Vagina (tissue), 2 donors: Measurements from ENCODE around the gene KDELR3.

Source experiments
- POLR2A ChIP-seq, 2 donors: fragments of 450-650 bp; IDR thresholded peaks; one replicate each; pipeline ENCODE4 v1.6.1; 2017; ENCODE audit warnings: antibody characterized with exemption in 2 of 2, mild to moderate bottlenecking in 2 of 2, moderate library complexity in 2 of 2
- POLR2AphosphoS5 ChIP-seq, 2 donors: sonication (generic); formaldehyde crosslinking; IDR thresholded peaks; one replicate each; pipeline ENCODE4 v1.9.0; 2017; ENCODE audit warnings: antibody characterized with exemption in 2 of 2, mild to moderate bottlenecking in 2 of 2, low read depth in 1 of 2; ENCODE audit not compliant: insufficient read depth in 1 of 2
- TF ChIP-seq, protein P1 (sequence below), 3 experiments: fragments of 450-650 bp in 2 of 3; fragments of 200-600 bp in 1 of 3; sonication (generic) in 1 of 3; IDR thresholded peaks; one replicate each; pipeline ENCODE4 v1.5.1; 2017 to 2019; ENCODE audit warnings: antibody characterized with exemption in 3 of 3, mild to moderate bottlenecking in 2 of 3, moderate library complexity in 2 of 3

GRCh38 chr22:38442967-38443627 lies 24.8 kb upstream of the KDELR3 start:
- TF ChIP-seq, protein P1, sequence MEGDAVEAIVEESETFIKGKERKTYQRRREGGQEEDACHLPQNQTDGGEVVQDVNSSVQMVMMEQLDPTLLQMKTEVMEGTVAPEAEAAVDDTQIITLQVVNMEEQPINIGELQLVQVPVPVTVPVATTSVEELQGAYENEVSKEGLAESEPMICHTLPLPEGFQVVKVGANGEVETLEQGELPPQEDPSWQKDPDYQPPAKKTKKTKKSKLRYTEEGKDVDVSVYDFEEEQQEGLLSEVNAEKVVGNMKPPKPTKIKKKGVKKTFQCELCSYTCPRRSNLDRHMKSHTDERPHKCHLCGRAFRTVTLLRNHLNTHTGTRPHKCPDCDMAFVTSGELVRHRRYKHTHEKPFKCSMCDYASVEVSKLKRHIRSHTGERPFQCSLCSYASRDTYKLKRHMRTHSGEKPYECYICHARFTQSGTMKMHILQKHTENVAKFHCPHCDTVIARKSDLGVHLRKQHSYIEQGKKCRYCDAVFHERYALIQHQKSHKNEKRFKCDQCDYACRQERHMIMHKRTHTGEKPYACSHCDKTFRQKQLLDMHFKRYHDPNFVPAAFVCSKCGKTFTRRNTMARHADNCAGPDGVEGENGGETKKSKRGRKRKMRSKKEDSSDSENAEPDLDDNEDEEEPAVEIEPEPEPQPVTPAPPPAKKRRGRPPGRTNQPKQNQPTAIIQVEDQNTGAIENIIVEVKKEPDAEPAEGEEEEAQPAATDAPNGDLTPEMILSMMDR (IDR thresholded peaks at IDR 0.05), result no peak
- TF ChIP-seq POLR2A (IDR thresholded peaks at IDR 0.05), result no peak
- no peak for TF ChIP-seq POLR2AphosphoS5 (IDR thresholded peaks at IDR 0.05; ENCODE audit: insufficient read depth in 1 of 2, low read depth in 1 of 2)
